Transverse colon (tissue), 4 donors: ENCODE measurements around the gene IRX6. TPM values are rescaled to one million over a fixed set of nuclear protein-coding genes. Genes with fewer than 3 reads are reported as not detected.

Experiments
- DNase-seq: peaks from one replicate; pipeline ENCODE4 v3.0.0-alpha.2; 2019
- H3K27ac ChIP-seq, 4 donors: fragments of 200-600 bp; sonication (generic); 2 replicates each; pipeline ENCODE4 v1.5.1; 2016 to 2018; ENCODE audit warnings: inconsistent platforms in 4 of 4
- H3K27me3 ChIP-seq: fragments of 200-600 bp; sonication (generic); 2 replicates; pipeline ENCODE4 v1.5.1; 2017; ENCODE audit warnings: inconsistent platforms
- H3K36me3 ChIP-seq, 4 donors: fragments of 200-600 bp; sonication (generic); 2 replicates each; pipeline ENCODE4 v1.5.1; 2017 to 2019; ENCODE audit warnings: inconsistent platforms in 4 of 4
- H3K4me1 ChIP-seq, 4 donors: fragments of 200-600 bp; sonication (generic); 2 replicates each; pipeline ENCODE4 v1.5.1; 2017 to 2020; ENCODE audit warnings: inconsistent platforms in 4 of 4
- H3K4me3 ChIP-seq, 4 donors: fragments of 200-600 bp; sonication (generic); 1 replicate in 1 of 4; 2 replicates in 3 of 4; pipeline versions ENCODE4 v1.5.1 to v1.6.1; 2017 to 2019; ENCODE audit warnings: inconsistent platforms in 4 of 4
- H3K9me3 ChIP-seq, 2 donors: fragments of 200-600 bp; sonication (generic); 2 replicates each; pipeline ENCODE4 v1.5.1; 2017 to 2019; ENCODE audit warnings: inconsistent platforms in 2 of 2
- EP300 ChIP-seq: sonication (generic); formaldehyde crosslinking; IDR thresholded peaks from one replicate; pipeline ENCODE4 v1.6.1; 2017; ENCODE audit warnings: antibody characterized with exemption, low read depth
- POLR2A ChIP-seq: fragments of 450-650 bp; IDR thresholded peaks from one replicate; pipeline ENCODE4 v1.6.1; 2016; ENCODE audit warnings: antibody characterized with exemption, mild to moderate bottlenecking, moderate library complexity
- POLR2AphosphoS5 ChIP-seq, 3 donors: sonication (generic); formaldehyde crosslinking; IDR thresholded peaks; one replicate each; pipeline ENCODE4 v1.6.1; 2016; ENCODE audit warnings: antibody characterized with exemption in 3 of 3
- WGBS, 2 donors: methylation state at CpG; one replicate each; pipeline ENCODE4 v1.1.5; 2018; ENCODE audit warnings: low coverage in 1 of 2; 5-methylcytosine and 5-hydroxymethylcytosine counted together
- in situ Hi-C, 4 donors: fragments of 200-750 bp; cut with MboI; loops; one replicate each; pipeline versions ENCODE4 v1.15.0 to v1.15.1; 2017; ENCODE audit warnings: low sequenced_read_pairs in 3 of 4, low pct_ligation_motif_present in 1 of 4, low pct_unique_long_range_greater_than_20kb in 1 of 4
- intact Hi-C: fragments of 100-400 bp; cut with DNase I; formaldehyde crosslinking; loops from one replicate; pipeline ENCODE4 v1.15.1; 2023; ENCODE audit warnings: low total_unique reads
- total RNA-seq, 4 donors: library from RNA; depleted of rRNA; stranded (reverse); fragments of >200 nt; gene quantifications; one replicate each; pipeline ENCODE4 v1.1.0, GENCODE V29; 2016
- TF ChIP-seq, protein P1 (sequence below), 5 experiments: fragments of 200-600 bp in 3 of 5; fragments of 450-650 bp in 2 of 5; sonication (generic) in 3 of 5; IDR thresholded peaks; 1 replicate in 2 of 5; 2 replicates in 3 of 5; pipeline ENCODE4 v1.5.1; 2016 to 2017; ENCODE audit warnings: antibody characterized with exemption in 5 of 5, inconsistent platforms in 3 of 5, mild to moderate bottlenecking in 2 of 5, moderate library complexity in 1 of 5

IRX6 gene
- total RNA-seq, 4 donors from 2014 or later, result 1.1 TPM; not detected in 3

- DNase-seq, result no peak
- no peak overlapping the region for H3K27ac ChIP-seq
- TF ChIP-seq POLR2A, result no peak
- TF ChIP-seq EP300, result no peak
- H3K27me3 ChIP-seq, result no peaks in the 10 kb centered on the region
- no peak overlapping the region for H3K4me3 ChIP-seq
- no peaks in the 10 kb centered on the region for H3K9me3 ChIP-seq
- no peaks in the 10 kb centered on the region for H3K4me1 ChIP-seq
- in situ Hi-C loops (no loop called here), intact Hi-C loops (loop anchor here (10.0 kb wide), 1 partner anchor 1825 kb away; no protein-coding TSS in a partner anchor)
- 84% methylated on average over 1 of the region's 1 CpG; no CpG with 5 or more reads in 1 of the 2 donors for WGBS, 2 donors
- H3K36me3 ChIP-seq, result no peaks in the 10 kb centered on the region
These were observed 25.9 kb downstream of the IRX6 start for GRCh38 chr16:55349867-55350266.

GRCh38 chr16:55350984-55351383 lies 27.0 kb downstream of the IRX6 start:
- Histone ChIP-seq H3K9me3 (no peaks in the 10 kb centered on the region), H3K4me1 (no peaks in the 10 kb centered on the region), H3K27ac (no peak overlapping the region), H3K27me3 (no peaks in the 10 kb centered on the region), H3K4me3 (no peak overlapping the region), H3K36me3 (no peaks in the 10 kb centered on the region)
- TF ChIP-seq POLR2A, result no peak
- no peak for TF ChIP-seq POLR2AphosphoS5 (IDR thresholded peaks at IDR 0.05)
- no peak for TF ChIP-seq EP300
- TF ChIP-seq, protein P1, sequence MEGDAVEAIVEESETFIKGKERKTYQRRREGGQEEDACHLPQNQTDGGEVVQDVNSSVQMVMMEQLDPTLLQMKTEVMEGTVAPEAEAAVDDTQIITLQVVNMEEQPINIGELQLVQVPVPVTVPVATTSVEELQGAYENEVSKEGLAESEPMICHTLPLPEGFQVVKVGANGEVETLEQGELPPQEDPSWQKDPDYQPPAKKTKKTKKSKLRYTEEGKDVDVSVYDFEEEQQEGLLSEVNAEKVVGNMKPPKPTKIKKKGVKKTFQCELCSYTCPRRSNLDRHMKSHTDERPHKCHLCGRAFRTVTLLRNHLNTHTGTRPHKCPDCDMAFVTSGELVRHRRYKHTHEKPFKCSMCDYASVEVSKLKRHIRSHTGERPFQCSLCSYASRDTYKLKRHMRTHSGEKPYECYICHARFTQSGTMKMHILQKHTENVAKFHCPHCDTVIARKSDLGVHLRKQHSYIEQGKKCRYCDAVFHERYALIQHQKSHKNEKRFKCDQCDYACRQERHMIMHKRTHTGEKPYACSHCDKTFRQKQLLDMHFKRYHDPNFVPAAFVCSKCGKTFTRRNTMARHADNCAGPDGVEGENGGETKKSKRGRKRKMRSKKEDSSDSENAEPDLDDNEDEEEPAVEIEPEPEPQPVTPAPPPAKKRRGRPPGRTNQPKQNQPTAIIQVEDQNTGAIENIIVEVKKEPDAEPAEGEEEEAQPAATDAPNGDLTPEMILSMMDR (IDR thresholded peaks at IDR 0.05), result no peak
- in situ Hi-C loops (no loop called here), intact Hi-C loops (loop anchor here (10.0 kb wide), 1 partner anchor 1824 kb away; no protein-coding TSS in a partner anchor)
- DNase-seq, result no peak

DNA sequence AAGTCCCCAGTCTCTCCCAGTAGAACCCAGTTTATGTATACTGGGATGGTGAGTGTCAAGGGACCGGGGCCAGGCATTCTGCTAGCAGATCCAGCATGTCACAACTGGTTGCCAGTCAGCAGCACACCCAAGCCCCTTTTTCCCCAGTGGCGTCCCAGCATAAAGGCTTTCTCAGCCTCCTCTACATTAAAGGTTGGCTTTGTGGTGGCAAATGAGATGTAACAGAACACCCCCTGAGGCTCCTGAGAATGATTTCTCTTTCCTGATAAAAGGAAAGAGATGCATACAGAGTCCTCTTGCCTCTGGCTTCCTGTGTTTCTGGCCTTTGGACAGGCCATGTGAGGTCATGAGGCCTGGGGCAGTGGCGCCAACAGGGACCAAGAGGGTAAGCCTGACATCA lies 27.9 kb downstream of the IRX6 start:
- TF ChIP-seq, protein P1 (IDR thresholded peaks at IDR 0.05), result no peak
- TF ChIP-seq POLR2AphosphoS5 (IDR thresholded peaks at IDR 0.05) (no peak), EP300 (no peak), POLR2A (no peak)
- 79 to 80% methylated on average over 1 to 3 of the region's 3 CpGs for WGBS, 2 donors
- H3K4me1 ChIP-seq, result no peaks in the 10 kb centered on the region
- H3K9me3 ChIP-seq, result no peaks in the 10 kb centered on the region
- H3K27me3 ChIP-seq, result no peaks in the 10 kb centered on the region
- H3K4me3 ChIP-seq, result no peak overlapping the region
- intact Hi-C loops, result loop anchor here (10.0 kb wide), 1 partner anchor 1823 kb away; no protein-coding TSS in a partner anchor
- H3K27ac ChIP-seq, result no peak overlapping the region
- in situ Hi-C loops, result no loop called here
- DNase-seq, result no peak
- no peaks in the 10 kb centered on the region for H3K36me3 ChIP-seq

DNA sequence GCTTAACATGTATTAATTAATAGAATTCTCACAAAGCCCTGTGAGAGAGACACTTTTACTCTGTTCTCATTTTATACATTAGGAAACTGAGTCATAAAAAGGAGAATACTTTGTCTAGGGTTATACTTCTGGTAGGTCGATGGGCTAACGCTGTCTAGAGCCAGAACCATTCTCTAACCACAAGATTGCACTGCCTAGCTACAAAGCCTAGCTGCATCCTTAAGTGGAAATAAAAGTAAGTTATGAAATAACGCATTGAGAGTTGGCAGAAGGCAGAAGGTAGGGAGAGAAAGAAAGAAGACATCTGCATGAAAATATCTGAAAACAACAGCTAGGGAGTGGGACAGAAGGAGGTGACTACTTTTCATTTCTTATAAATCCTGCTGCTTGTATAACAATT lies 33.2 kb downstream of the IRX6 start:
- intact Hi-C loops, result loop anchor here (10.0 kb wide), 1 partner anchor 1818 kb away; no protein-coding TSS in a partner anchor
- WGBS, 2 donors, result 77 to 83% methylated on average over 3 of the region's 3 CpGs
- Histone ChIP-seq H3K9me3 (no peaks in the 10 kb centered on the region), H3K36me3 (no peaks in the 10 kb centered on the region), H3K4me1 (no peaks in the 10 kb centered on the region), H3K4me3 (no peak overlapping the region), H3K27ac (no peak overlapping the region), H3K27me3 (peaks cover 3% of the 10 kb centered on the region)
- DNase-seq, result no peak
- TF ChIP-seq, protein P1 (IDR thresholded peaks at IDR 0.05), result no peak
- TF ChIP-seq EP300, result no peak
- TF ChIP-seq POLR2A, result no peak
- TF ChIP-seq POLR2AphosphoS5 (IDR thresholded peaks at IDR 0.05), result no peak
- in situ Hi-C loops, result no loop called here

DNA sequence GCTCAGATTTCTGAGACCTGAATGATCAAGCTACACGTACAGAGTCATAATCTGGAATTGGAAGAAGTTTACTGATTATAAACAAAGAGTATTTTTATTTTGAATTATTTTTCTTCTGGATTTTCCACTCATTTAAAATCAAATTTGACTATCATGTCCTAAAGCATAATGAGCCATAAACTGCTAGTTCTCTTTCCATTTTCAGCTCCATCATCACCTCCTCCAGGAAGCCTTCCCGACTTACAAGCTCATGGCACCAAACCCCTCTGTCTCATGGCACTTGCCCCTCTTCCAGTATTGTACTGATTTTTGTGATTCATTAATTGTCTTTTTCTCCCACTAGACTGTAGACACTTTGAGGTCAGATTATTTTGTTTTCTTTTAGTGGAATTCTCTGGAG lies 35.9 kb downstream of the IRX6 start:
- Histone ChIP-seq H3K27ac (no peak overlapping the region), H3K9me3 (no peaks in the 10 kb centered on the region), H3K36me3 (no peaks in the 10 kb centered on the region), H3K4me1 (no peaks in the 10 kb centered on the region), H3K4me3 (no peak overlapping the region), H3K27me3 (peaks cover 9% of the 10 kb centered on the region)
- TF ChIP-seq POLR2AphosphoS5 (IDR thresholded peaks at IDR 0.05) (no peak), POLR2A (no peak), EP300 (no peak)
- TF ChIP-seq, protein P1 (IDR thresholded peaks at IDR 0.05), result no peak
- in situ Hi-C loops (no loop called here), intact Hi-C loops (loop anchor here (10.0 kb wide), 1 partner anchor 1815 kb away; no protein-coding TSS in a partner anchor)
- 73 to 75% methylated on average over 2 of the region's 2 CpGs for WGBS, 2 donors
- DNase-seq, result no peak
